Heart right ventricle (tissue), 16 donors: ENCODE measurements around the gene ZCCHC14. TPM values are rescaled to one million over a fixed set of nuclear protein-coding genes. Genes with fewer than 3 reads are reported as not detected.

ENCODE experiments used
- ATAC-seq, 8 donors: fragments of 200-7000 bp; cut with Tn5 transposase; one replicate each; pipeline ENCODE4 v1.9.1; 2020; ENCODE audit warnings: mild to moderate bottlenecking in 8 of 8, moderate library complexity in 8 of 8, moderate number of reproducible peaks in 1 of 8
- DNase-seq, 2 donors: peaks; one replicate each; pipeline ENCODE4 v3.0.0-alpha.2; 2020
- H3K27ac ChIP-seq, 10 donors: fragments of 200-600 bp; sonication (generic) in 2 of 10; one replicate each; pipeline versions ENCODE4 v1.5.0 to v1.8.0; 2020 to 2022; ENCODE audit warnings: mild to moderate bottlenecking in 3 of 10
- H3K27me3 ChIP-seq, 7 donors: fragments of 200-600 bp; one replicate each; pipeline ENCODE4 v1.8.0; 2021 to 2022; ENCODE audit warnings: mild to moderate bottlenecking in 2 of 7
- H3K36me3 ChIP-seq, 9 donors: fragments of 200-600 bp; sonication (generic) in 1 of 9; one replicate each; pipeline versions ENCODE4 v1.5.0 to v1.8.0; 2020 to 2022; ENCODE audit warnings: mild to moderate bottlenecking in 2 of 9
- H3K4me1 ChIP-seq, 9 donors: fragments of 200-600 bp; sonication (generic) in 1 of 9; one replicate each; pipeline versions ENCODE4 v1.5.0 to v1.8.0; 2020 to 2022; ENCODE audit warnings: mild to moderate bottlenecking in 4 of 9
- H3K4me3 ChIP-seq, 10 donors: fragments of 200-600 bp; sonication (generic) in 2 of 10; one replicate each; pipeline versions ENCODE4 v1.5.0 to v1.8.0; 2020 to 2022; ENCODE audit warnings: mild to moderate bottlenecking in 7 of 10, moderate library complexity in 2 of 10
- H3K9me3 ChIP-seq, 11 donors: fragments of 200-600 bp in 10 of 11; sonication (generic) in 2 of 11; one replicate each; pipeline versions ENCODE4 v1.5.0 to v1.8.0; 2013 to 2022; ENCODE audit warnings: mild to moderate bottlenecking in 2 of 11, control low read depth in 1 of 11, moderate library complexity in 1 of 11
- CTCF ChIP-seq, 9 donors: fragments of 200-600 bp; sonication (generic) in 2 of 9; IDR thresholded peaks; one replicate each; pipeline versions ENCODE4 v1.5.0 to v1.8.0; 2021 to 2022; ENCODE audit warnings: antibody characterized with exemption in 9 of 9, mild to moderate bottlenecking in 5 of 9, moderate library complexity in 1 of 9
- WGBS, 2 donors: extraction: QIAGEN DNeasy Blood & Tissue Kit; methylation state at CpG; one replicate each; pipeline ENCODE4 v1.1.7; 2013; ENCODE audit warnings: inconsistent platforms in 1 of 2; 5-methylcytosine and 5-hydroxymethylcytosine counted together
- intact Hi-C, 10 donors: fragments of 100-400 bp; cut with DNase I; formaldehyde crosslinking; loops; one replicate each; pipeline versions ENCODE4 v1.11.1 to v1.14.2; 2022
- polyA plus RNA-seq, 2 donors: library from polyadenylated mRNA; stranded (reverse); fragments of 200-250 nt; gene quantifications; one replicate each; pipeline ENCODE4 v1.2.3, GENCODE V29; 2013
- total RNA-seq, 10 donors: library from RNA; stranded (reverse); fragmentation: NEBNext Ultra II Directional in 3 of 10; extraction: Animal tissue kit (Norgen Biotek cat#: 25700) in 3 of 10; gene quantifications; one replicate each; pipeline versions ENCODE4 v1.2.1 to v1.2.4, GENCODE V29; 2021 to 2023
- donor health status: Arrhythmogenic right ventricular cardiomyopathy.
- donor health status: ischemic (EF 13 %, LVEDD 7.1; RV severe dilation, severe dysfunction).
- donor health status: healthy with polysubstance abuse.
- donor health status: DM: no; HTN: yes; CAD: no.
- donor health status: DM: no; HTN: no; CAD: no.
- donor health status: ischemic (EF 25% LVEDD 6.9; RV normal size, moderate dysfunction).
- donor health status: ischemic (EF 25% LVEDD 5.7; RV mildly dilated, moderate dysfunction).
- donor health status: healthy.
- donor health status: DM: yes; HTN: yes; CAD: no.
- donor health status: Ischemic cardiomyopathy.
- donor health status: ischemic (EF 35%, LVEDD 5.7; RV mildly dilated, moderate dysfunction).
- donor health status: nonischemic (EF 11% LVEDD 7.7; RV severe dilation, severe dysfunction).
- donor health status: DM: yes; HTN: yes; CAD: no.
- donor health status: PGD.
- donor health status: ischemic (EF 29% LVEDD 5.4; RV normal size, mild dysfunction).
- donor health status: nonischemic (EF 23%, LVEDD 6.1; RV moderate dilation, normal function).

ZCCHC14 gene
- total and polyA plus RNA-seq, 12 donors, result 4.5 to 19.3 (median 15.7) TPM

DNA sequence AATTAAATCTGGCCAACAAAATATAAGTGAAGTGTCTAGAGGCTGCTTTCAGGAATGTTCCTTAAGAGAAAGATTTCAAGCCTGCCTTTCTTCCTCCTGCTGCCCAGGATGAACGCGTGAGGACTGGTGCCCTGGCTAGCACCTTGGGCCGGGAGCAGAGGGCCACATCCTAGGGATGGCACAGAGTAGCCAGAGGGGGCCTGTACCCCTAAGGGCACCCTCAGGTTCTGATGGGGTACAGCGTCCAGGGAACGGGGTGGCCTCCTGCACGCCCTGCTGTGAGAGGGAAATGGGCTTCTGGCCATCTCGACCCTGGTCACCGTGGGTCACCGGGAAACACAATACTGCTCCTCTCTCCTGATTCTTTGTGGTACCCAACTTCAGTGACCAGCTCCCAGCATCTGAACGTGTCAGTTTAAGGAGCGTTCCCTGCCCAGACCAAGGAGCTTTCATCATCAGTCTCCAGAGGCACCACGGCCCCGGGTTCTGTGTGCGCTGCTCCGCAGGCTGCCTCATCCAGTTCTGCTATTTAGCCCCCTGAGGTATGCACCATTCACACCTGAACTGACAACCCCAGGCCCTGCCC, 60.4 kb downstream of the ZCCHC14 start:
- H3K9me3 ChIP-seq, result no peaks in the 10 kb centered on the region
- DNase-seq, result no peak
- H3K4me3 ChIP-seq, result no peak overlapping the region
- no peak for TF ChIP-seq CTCF (IDR thresholded peaks at IDR 0.05)
- peak in 1 of 8 donors; percentile 28 for ATAC-seq
- peaks cover 0 to 52% (median 8%) of the 10 kb centered on the region in 9 donors for H3K36me3 ChIP-seq
- H3K27ac ChIP-seq, result no peak overlapping the region
- H3K27me3 ChIP-seq, result no peaks in the 10 kb centered on the region
- peaks cover 16 to 49% (median 35%) of the 10 kb centered on the region in 9 donors for H3K4me1 ChIP-seq
- WGBS, 2 donors, result 90 to 91% methylated on average over 15 of the region's 15 CpGs
- intact Hi-C loops, result loop anchor here in 1 of 10 donors (10.0 kb wide), 1 partner anchor 52 kb away; no protein-coding TSS in a partner anchor

DNA sequence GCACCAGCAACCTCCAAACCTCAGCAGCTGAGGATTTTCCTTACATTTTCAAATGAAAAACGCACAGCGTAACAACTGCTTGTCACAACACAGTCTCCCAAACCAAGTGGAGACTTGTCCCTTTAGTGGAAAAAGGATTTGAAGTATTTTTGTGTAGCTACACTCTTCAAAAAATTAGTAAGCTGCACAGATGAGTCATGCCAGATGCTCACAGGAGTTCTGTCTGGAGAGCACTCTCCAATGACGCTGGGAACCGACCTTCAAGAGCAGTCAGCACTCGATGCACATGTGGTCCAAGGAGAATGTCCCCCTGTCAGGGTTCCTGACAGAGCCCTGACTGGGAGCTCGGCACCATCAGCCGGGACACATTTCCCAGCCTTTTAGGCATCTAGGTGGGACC, 60.9 kb downstream of the ZCCHC14 start:
- no peak for TF ChIP-seq CTCF (IDR thresholded peaks at IDR 0.05)
- no peaks in the 10 kb centered on the region for H3K27me3 ChIP-seq
- 50 to 57% methylated on average over 7 of the region's 7 CpGs for WGBS, 2 donors
- H3K36me3 ChIP-seq, result peaks cover 0 to 57% (median 8%) of the 10 kb centered on the region in 9 donors
- H3K27ac ChIP-seq, result no peak overlapping the region
- ATAC-seq (peak in 2 of 8 donors; percentile 48 to 79), DNase-seq (no peak)
- no peaks in the 10 kb centered on the region for H3K9me3 ChIP-seq
- H3K4me1 ChIP-seq, result peaks cover 16 to 48% (median 33%) of the 10 kb centered on the region in 9 donors
- no peak overlapping the region for H3K4me3 ChIP-seq
- intact Hi-C loops, result loop anchor here in 1 of 10 donors (10.0 kb wide), 1 partner anchor 53 kb away; no protein-coding TSS in a partner anchor

DNA sequence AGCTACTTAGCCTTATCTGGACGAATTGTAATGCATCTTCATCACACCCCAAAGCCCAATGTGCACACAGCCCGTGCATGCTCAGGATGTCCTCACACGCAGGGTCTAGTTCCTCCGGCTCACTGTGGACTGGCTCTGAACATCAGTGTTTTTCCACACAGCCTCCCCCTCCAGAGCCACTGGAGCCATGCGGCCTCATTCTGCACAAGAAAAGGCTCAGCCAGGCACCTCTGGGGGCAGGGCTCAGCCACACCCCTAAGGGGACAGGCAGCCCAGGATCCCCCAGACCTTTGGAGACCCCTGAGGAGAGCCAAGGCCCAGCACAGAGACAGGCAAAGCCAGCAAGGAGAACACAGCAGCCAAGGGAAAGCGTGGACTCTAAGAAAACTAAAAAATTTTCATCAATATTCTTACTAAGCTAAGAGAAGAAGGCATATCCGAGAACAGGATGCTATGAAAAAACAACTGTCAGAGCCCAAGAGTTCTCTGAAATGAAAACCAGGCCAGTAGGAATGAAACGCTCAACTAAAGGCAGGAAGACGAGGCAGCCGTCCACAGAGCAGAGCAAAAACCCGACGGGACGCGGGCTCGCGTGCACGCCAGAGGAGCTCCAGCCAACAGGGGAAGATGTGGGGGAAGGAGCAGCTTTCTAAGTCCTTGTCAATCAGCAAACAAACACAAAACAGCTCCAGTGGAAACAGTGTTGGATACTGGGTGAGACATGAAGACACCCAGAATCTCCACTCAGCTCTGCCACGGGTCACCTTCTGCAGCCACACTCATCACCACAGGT, 66.2 kb downstream of the ZCCHC14 start:
- DNase-seq, result no peak
- ATAC-seq, result peak in 2 of 8 donors; percentile 20 to 29
- H3K27me3 ChIP-seq, result no peaks in the 10 kb centered on the region
- 71 to 74% methylated on average over 18 of the region's 18 CpGs for WGBS, 2 donors
- H3K4me1 ChIP-seq, result peaks cover 0 to 12% (median 2%) of the 10 kb centered on the region in 9 donors
- H3K9me3 ChIP-seq, result no peaks in the 10 kb centered on the region
- H3K27ac ChIP-seq, result no peak overlapping the region
- TF ChIP-seq CTCF (IDR thresholded peaks at IDR 0.05), result no peak
- H3K36me3 ChIP-seq, result peaks cover 0 to 71% (median 15%) of the 10 kb centered on the region in 9 donors
- H3K4me3 ChIP-seq, result no peak overlapping the region
- intact Hi-C loops, result loop anchor here in 1 of 10 donors (10.0 kb wide), 1 partner anchor 208 kb away; no protein-coding TSS in a partner anchor

GRCh38 chr16:87425941-87426340, 66.9 kb downstream of the ZCCHC14 start:
- TF ChIP-seq CTCF (IDR thresholded peaks at IDR 0.05), result no peak
- WGBS, 2 donors, result 94 to 95% methylated on average over 12 of the region's 12 CpGs
- no peaks in the 10 kb centered on the region for H3K27me3 ChIP-seq
- peaks cover 0 to 10% (median 0%) of the 10 kb centered on the region in 9 donors for H3K4me1 ChIP-seq
- no peak overlapping the region for H3K27ac ChIP-seq
- intact Hi-C loops, result loop anchor here in 1 of 10 donors (10.0 kb wide), 1 partner anchor 209 kb away; no protein-coding TSS in a partner anchor
- ATAC-seq, result no peak
- no peaks in the 10 kb centered on the region for H3K9me3 ChIP-seq
- peaks cover 0 to 71% (median 13%) of the 10 kb centered on the region in 9 donors for H3K36me3 ChIP-seq
- no peak overlapping the region for H3K4me3 ChIP-seq
- DNase-seq, result no peak
